NCI-H2196 treated with DMSO at 0.1 percent for 48 hours (cell line): Measurements from ENCODE around the gene LENG9.
"Not testable (repeated sequence)": the region's sequence is repeated elsewhere in the genome, so short reads cannot be mapped to it uniquely, and the experiment has no call there.

Source experiments
- DNase-seq: peaks from one replicate; lab custom pipeline; 2025; ENCODE audit not compliant: unreplicated experiment; lab: John Stamatoyannopoulos, UW

The LENG9 gene

DNA sequence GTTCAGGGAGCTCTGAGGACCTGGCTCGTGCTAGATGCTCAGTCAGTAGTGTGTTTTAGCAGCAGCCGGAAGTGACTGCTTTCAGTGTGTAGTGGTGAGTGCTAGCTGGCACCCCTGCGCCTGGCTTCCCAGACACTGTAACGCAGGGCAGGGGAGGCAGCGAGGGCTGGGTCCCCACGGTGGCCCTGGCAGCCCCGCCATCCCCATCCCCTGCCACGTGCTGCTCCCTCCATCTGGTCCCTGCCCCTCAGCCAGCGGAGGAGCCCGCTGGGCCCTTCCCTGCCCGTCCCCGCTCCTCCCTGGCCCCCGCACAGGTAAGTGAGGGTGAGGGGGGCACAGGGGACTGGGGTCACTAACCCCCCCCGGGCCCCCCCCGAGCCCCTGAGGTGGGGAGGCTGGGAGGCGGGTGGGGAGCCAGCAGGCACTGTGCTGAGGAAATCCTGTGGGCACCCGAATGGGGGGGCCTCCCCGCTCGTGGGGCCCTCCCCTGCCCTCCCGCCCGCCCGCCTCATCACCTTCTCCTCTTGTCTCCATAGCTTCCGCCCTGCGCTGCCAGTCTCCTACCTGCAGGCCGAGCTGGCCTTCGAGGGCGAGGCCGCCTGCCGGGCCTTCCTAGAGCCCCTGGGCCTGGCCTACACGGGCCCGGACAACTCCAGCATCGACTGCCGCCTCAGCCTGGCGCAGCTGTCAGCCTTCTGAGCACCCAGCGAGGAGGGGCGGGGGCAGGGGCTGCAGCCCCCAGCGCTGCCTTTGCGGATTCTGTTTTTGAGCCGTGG, 3.2 kb downstream of the LENG9 start:
- no peak for DNase-seq

DNA sequence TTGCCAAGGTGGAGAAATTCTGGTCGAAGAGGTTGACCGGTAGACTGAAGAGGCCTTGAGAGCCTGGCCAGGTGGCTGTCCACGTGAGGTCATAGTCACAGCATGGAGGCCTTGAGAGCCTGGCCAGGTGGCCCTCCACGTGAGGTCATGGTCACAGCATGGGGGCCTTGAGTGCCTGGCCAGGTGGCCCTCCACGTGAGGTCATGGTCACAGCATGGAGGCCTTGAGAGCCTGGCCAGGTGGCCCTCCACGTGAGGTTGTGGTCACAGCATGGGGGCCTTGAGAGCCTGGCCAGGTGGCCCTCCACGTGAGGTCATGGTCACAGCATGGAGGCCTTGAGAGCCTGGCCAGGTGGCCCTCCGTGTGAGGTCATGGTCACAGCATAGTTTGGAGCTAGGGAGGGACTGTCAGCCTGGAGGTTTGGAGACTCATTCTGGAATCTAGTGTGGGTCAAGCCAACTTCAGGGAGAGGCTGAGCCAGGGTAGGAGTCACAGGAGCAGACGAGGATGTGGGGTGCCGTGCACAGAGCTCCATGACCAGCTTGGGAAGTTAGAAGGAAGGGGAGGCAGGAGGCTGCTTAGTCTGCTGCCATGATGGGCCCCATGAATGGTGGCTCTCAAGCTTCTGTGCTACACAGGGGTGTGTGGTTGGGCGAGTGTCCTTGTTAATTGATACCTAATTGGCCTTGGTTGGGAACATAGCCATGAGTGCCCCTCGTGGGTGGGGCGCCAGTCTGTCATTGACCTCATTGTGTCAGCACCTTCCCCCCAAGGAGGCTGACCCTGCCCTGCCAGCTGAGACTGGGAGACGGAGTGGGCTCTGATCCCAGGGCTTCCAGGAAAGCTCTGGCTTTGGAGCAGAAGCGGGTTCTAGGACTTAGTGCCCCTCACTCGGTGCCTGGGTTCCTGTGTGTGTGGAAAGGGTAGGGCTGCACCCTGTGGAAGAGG, 4.0 kb downstream of the LENG9 start:
- DNase-seq = peak; percentile 35

DNA sequence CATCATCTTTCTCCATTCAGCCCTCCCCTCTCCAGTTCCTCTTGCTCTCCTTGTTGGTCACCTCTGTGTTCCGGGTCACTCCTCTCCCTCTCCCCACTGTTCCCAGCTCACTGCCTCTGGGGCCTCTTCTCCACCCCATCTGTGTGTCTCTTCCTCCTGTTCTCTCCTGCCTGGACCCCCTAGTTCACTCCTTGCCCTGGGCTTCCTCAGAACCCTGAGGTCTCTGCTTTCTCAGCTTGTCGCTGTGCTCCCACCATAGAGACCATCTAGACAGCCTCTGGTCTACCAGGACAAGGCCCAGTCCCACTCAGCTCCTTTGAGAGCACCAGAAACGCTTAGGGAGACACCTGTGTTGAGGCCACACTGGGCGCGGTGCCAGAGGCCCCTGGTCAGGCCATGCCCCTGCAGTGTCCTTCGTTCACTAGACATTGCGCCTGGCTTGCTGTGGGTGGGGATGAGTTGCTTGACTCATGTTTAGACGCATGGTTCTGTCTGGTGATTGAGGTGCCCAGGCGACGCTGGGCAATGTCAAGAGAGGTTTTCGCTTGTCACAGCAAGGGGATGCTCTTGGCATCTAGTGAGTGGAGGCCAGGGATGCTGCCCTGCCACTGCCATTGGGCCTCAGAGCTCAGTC, 4.8 kb downstream of the LENG9 start:
- no peak for DNase-seq

DNA sequence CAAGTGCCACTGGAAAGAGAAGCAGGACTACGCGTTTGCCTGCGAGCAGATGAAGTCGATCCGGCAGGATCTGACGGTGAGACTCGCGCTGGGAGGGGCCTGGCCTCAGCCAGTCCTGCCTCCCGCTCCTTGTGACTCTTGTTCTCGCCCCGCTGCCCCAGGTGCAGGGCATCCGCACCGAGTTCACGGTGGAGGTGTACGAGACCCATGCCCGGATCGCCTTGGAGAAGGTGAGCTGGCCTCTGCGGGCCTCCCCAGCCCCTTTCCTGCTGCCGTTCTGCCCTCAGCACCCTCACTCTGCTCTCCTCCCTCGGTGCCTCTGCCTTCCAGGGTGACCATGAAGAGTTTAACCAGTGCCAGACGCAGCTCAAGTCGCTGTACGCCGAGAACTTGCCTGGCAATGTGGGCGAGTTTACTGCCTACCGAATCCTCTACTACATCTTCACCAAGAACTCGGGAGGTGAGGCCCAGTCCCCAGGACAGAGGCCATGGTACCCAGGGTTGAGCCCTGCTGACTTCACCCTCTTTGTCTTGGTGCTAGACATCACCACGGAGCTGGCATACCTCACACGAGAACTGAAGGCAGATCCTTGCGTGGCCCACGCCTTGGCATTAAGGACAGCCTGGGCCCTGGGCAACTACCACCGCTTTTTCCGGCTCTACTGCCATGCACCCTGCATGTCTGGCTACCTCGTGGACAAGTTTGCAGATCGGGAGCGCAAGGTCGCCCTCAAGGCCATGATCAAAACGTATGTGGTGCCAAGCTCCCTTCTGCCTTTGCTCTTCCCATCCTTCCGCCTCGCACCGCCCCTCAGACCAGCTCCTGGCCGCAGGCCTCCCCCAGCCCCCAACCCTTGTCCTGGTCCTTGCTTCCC, 5.6 kb downstream of the LENG9 start:
- DNase-seq = no peak

DNA sequence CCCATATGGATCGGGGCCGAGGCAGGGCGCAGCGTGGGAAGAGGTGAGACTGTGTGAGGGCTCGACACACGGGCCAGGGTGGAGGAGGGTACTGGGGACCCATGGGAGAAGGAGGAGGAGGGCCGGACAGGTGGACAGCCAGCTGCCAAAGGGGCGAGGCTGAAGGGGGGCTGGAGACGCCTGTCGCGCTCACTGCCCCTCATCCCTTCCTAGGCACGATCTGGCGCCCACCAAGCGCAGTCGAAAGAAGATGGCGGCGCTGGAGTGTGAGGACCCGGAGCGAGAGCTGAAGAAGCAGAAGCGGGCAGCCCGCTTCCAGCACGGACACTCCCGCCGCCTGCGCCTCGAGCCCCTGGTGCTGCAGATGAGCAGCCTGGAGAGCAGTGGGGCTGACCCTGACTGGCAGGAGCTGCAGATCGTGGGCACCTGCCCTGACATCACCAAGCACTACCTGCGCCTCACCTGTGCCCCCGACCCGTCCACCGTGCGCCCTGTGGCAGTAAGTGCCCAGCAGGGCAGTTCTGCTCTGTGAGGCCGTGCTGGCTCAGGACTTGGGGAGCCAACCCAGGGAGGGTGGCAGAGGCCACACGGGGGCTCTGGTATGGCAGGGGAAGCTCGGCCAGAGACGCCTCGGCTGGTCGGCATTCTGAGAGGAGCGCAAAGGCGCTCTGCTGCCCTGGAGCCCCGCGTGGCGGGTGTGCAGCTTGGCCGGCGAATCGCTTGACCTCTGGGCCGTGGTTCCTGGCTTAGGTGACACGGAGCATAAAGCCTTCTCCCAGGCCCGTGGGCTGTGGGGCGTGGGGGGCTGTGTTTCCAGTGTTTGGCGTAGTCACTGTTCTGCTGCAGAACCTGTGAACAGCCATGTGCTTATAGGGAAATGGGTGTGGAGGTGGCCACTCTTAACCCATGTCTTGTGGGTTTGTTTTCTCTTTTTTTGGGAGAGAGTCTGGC, 6.9 kb downstream of the LENG9 start:
- DNase-seq = no peak

DNA sequence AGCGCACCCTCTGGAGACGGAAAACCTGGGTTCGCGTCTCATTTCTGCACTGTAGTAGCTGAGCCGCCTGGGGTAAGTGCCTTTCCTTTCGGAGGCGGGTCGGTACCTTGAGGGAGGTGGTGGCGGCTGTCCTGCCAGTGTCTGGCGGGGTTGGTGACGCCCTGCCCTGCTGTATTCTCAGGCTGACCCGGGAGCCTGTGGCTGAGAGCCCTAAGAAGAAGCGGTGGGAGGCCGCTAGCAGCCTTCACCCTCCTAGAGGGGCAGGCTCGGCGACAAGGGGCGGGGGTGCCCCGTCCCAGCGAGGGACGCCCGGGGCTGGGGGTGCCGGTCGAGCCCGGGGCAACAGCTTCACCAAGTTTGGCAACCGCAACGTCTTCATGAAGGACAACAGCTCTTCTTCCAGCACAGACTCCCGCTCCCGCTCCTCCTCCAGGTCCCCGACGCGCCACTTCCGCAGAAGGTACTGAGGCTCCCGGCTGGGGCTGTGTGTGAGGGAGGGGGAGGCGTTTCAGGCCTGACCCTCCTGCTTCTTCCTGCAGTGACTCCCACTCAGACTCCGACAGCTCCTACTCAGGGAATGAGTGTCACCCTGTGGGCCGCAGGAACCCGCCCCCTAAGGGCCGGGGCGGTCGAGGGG, 7.7 kb downstream of the LENG9 start:
- no peak for DNase-seq

DNA sequence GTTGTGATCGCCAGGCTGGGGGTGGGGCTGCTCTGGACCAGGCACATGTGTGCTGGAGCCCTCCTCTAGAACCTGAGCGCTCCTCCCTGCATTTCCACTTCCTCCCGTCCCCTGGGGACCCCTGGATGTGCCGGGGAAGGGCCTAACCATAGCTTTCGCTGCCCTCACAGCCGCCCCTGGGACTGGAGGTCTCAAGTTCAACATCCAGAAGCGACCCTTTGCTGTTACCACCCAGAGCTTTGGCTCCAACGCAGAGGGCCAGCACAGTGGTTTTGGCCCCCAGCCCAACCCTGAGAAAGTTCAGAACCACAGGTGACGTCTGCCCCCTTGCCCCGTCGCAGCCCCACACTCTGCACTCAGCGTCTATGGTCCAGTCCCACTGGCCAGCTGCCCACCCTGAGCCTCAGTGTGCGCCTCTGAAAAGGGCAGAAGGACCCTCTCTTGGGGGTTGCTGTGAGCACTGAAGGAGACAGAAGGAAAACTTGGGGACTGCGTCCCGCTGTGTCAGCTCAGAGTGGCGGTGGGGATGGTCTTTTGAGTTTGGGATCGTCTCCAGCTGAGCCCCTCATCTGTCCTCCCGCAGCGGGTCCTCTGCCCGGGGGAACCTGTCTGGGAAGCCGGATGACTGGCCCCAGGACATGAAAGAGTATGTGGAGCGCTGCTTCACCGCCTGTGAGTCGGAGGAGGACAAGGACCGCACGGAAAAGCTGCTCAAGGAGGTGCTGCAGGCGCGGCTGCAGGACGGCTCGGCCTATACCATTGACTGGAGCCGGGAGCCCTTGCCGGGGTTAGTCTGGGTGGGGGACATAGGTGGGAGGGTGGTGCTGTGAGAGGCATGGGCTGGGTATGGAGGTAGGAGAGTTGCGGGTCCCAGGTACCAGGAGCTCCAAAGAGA, 8.6 kb downstream of the LENG9 start:
- DNase-seq = no peak

DNA sequence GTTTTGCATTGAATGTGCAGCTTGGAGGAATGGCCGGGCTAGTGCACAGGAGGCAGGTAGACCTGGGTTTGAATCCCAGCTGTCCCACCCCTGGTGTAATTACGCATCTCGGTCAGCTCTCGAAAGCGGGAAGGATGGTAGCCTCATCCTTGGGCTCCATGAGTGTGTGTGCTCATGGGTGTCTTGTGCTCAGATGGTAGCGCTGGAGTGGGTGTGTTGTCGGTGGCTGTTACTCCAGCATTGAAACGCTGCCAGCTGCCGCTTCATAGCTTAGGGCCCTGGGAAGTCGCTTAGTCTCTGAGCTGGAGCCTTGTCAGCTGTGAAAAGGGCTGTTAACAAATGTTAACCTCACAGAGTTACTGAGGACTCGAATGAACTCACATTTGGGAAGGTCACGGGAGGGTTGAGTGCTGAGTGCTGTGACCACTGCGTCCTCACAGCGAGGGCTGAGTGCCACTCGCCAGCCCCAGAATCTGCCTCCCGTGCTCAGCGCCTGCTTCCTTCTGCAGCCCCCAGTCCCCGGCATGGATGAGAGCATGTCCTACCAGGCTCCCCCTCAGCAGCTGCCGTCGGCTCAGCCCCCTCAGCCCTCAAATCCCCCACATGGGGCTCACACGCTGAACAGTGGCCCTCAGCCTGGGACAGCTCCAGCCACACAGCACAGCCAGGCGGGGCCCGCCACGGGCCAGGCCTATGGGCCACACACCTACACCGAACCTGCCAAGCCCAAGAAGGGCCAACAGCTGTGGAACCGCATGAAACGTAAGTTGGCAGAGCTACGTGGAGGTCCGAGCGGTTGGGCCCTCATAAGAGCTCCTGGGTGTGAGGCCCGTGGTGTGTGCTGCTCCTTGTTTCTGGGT, 9.4 kb downstream of the LENG9 start:
- DNase-seq = no peak

DNA sequence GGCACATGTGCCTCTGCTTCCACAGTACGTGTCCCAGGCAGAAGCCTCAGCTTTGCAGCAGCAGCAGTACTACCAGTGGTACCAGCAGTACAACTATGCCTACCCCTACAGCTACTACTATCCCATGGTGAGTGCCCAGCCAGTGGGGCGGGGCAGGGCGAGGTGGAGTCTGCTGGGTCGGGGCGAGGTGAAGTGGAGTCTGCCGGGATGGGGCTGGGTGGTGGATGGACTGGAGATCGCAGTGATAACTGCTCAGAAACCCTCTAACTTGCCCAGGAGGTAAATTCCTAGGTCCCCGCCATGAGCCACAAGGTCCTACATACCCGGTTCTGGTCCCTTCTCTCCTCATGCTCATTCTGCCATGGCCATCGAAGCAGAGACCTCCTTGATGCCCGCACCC, 11.0 kb downstream of the LENG9 start:
- DNase-seq = no peak

DNA sequence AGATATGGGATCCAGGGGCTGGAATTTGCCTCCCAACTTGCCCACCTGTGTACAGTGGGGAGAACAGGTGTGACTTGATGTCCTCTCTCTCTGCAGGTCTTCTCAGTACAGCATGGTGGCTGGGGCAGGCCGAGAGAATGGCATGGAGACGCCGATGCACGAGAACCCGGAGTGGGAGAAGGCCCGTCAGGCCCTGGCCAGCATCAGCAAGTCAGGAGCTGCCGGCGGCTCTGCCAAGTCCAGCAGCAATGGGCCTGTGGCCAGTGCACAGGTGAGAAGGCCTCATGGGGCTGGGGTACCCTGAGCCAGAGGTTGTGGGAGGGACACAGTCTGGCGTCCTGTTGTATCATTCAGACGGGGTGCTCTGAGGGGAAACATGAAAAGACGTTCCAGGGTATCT, 11.6 kb downstream of the LENG9 start:
- no peak for DNase-seq

DNA sequence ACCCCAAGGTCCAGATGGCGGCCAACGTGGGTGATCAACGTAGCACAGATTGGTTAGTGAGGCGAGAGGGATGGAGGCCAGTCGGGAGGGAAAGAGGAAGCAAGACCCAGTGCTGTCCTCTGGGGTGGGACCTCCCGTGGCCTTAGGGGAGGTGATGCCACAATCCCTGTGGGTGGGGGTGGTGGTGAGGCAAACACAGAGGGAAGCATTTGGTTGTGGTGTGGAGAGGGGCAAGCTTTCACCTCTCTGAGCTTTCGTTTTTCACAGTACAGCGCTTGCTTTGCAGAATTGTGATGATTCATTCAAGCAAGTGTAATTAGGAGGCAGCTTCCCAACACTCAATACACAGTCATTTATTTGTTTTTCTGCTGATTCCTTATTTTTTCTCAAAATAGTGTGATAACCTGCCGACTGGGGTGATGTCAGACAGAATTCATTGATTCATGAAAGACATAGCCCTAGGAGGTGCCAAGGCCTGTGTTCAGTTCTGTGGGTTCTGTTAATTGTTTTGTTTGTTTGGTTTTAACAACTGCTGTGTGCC, 12.2 kb downstream of the LENG9 start:
- peak; percentile 26 for DNase-seq

DNA sequence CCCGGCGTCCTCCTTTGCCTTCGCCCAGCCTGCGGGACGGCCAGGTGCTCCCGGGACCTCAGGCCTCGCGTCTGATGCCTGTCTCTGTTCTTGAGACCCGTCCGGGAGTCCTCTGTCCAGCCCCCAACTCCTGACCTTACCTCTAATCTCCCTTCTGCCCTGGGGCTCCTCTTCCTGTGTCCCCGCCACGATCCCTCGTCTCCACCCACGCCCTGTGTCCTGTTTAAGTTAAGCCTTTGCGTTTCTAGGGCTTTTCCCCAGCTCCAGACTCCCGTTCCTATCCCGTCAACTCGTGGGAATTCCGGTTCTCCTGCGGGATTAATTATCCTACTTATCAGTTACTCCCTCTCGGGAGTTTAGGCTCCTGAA, 13.9 kb downstream of the LENG9 start:
- DNase-seq = no peak

DNA sequence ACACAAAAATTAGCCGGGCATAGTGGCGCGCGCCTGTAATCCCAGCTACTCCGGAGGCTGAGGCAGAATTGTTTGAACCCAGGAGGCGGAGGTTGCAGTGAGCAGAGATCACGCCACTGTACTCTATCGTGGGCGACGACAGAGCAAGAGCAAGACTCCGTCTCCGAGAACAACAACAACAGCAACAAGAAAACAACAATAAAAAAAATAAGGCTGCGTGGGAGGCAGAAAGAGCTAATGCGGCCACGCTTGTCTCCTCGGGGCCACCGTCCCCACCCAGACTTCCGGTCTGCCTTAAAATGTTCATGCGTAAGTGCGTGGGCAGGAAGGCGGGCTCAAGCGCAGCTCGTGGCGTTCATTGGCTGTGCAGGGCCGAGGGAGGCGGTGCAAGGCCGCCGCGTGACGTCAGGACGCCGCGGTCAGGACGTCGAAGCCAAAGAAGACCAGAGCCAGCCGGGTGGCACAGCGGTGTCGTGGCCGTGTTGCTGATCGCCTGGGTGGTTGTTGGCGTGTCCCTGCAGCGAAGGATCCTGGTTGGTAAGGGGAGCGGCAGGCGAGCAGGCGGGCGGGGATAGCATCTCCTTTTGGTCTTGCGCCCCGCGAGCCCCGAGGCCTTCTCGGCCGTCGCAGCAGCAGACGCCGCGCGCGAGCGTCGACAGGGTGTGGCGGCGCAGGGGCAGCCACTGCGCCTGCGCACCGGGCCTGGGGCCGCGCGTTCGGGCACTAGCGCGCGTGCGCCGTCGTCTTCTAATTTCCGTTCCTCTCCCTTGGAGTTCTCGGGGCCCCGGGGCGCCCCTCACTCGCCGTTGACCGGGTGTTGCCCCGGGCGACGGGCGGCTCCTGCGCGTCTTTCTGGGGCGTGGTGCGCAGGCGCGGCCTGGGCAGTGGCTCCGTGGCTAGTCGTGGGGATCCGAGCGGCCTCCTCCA, 14.5 kb downstream of the LENG9 start, which contains the start of gene LENG8:
Gene LENG8, plus strand, starts transcription at position 426 of the 927 bp plus-strand sequence. CDS start 2,146 bp downstream, outside the sequence.
- DNase-seq = peak; percentile 88

DNA sequence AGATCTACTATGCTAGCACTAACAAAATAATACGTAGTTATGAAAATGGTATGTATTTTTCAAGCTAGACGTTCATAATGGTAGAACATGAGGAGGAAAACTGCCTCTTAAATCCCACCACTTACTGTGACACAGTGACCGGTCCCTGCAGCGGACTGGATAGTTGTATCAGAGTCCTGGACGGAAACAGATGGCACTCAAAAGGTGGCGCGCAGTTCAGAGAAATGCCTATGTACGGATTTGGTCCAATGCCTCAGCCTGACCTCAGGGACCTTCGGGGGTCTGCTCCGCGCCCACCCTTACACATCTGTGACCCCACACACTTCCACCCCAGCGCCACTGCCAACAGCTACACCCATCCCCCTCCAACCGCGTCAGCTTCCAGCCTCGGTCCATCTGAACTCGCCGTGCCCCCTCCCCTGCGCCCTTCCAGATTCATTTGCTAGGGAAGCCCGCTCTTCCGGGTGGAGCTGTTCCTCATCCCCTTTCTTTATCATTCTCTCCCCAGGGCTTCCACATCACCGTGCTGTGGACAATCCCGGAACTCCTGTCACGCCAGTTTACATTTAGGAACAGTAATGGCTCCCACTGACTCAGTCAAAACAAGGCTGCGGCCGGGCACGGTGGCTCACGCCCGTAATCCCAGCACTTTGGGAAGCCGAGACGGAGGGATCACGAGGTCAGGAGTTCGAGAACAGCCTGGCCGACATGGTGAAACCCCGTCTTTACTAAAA, 15.4 kb downstream of the LENG9 start:
- DNase-seq = no peak

DNA sequence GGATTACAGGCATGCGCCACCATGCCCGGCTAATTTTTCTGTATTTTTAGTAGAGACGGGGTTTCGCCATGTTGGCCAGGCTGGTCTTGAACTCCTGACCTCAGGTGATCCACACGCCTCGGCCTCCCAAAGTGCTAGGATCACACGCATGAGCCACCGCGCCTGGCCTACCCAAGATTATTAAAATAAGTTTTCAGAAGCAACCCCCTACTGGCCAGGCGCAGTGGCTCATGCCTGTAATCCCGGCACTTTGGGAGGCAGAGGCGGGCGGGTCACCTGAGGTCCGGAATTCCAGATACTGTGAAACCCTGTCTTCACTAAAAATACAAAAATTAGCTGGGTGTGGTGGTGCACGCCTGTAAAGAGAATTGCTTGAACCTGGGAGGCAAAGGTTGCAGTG, 17.2 kb downstream of the LENG9 start:
- not testable (repeated sequence) for DNase-seq
